ENCODE results near the gene SC5D.

DNA sequence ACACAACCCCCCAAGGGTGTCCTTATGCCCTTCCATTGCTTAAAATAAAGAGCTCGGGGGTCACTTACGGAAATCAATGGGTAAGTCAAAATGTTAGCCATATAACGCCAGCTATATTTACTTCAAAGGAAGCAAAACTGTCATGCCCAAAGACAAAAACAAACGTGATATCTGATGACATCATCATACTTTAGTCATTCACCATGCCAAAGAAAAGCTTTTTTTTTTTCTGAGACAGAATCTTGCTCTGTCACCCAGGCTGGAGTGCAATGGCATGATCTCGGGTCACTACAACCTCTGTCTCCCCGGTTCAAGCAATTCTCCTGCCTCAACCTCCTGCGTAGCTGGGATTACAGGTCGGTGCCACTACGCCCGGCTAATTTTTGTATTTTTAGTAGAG is 47.7 kb upstream of the SC5D start:
- TF ChIP-seq ZNF747 (tag by site-specific recombination; IDR thresholded peaks at IDR 0.05) (no peak), ZNF658 (tag by site-specific recombination; IDR thresholded peaks at IDR 0.05) (no peak), ZNF202 (tag by site-specific recombination; IDR thresholded peaks at IDR 0.05; ENCODE audit: borderline replicate concordance) (no peak), IKZF3 (tag by site-specific recombination; IDR thresholded peaks at IDR 0.05) (no peak), ZNF157 (tag by site-specific recombination; IDR thresholded peaks at IDR 0.05) (no peak), ZSCAN30 (tag by site-specific recombination; IDR thresholded peaks at IDR 0.05) (no peak), ZNF629 (tag by site-specific recombination; IDR thresholded peaks at IDR 0.05) (peak; percentile 68), BCL11A (tag by site-specific recombination; IDR thresholded peaks at IDR 0.05; ENCODE audit: low read depth) (no peak), ZBTB1 (tag by site-specific recombination; IDR thresholded peaks at IDR 0.05) (no peak), ZNF274 (IDR thresholded peaks at IDR 0.05; ENCODE audit: low read length) (no peak), ZNF274 (tag by site-specific recombination; IDR thresholded peaks at IDR 0.05; ENCODE audit: borderline replicate concordance) (no peak), ZNF311 (tag by site-specific recombination; IDR thresholded peaks at IDR 0.05; ENCODE audit: borderline replicate concordance) (no peak)
- TF ChIP-seq, protein P1, sequence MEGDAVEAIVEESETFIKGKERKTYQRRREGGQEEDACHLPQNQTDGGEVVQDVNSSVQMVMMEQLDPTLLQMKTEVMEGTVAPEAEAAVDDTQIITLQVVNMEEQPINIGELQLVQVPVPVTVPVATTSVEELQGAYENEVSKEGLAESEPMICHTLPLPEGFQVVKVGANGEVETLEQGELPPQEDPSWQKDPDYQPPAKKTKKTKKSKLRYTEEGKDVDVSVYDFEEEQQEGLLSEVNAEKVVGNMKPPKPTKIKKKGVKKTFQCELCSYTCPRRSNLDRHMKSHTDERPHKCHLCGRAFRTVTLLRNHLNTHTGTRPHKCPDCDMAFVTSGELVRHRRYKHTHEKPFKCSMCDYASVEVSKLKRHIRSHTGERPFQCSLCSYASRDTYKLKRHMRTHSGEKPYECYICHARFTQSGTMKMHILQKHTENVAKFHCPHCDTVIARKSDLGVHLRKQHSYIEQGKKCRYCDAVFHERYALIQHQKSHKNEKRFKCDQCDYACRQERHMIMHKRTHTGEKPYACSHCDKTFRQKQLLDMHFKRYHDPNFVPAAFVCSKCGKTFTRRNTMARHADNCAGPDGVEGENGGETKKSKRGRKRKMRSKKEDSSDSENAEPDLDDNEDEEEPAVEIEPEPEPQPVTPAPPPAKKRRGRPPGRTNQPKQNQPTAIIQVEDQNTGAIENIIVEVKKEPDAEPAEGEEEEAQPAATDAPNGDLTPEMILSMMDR (tag by site-specific recombination; IDR thresholded peaks at IDR 0.05) = no peak
- TF ChIP-seq, protein P2, sequence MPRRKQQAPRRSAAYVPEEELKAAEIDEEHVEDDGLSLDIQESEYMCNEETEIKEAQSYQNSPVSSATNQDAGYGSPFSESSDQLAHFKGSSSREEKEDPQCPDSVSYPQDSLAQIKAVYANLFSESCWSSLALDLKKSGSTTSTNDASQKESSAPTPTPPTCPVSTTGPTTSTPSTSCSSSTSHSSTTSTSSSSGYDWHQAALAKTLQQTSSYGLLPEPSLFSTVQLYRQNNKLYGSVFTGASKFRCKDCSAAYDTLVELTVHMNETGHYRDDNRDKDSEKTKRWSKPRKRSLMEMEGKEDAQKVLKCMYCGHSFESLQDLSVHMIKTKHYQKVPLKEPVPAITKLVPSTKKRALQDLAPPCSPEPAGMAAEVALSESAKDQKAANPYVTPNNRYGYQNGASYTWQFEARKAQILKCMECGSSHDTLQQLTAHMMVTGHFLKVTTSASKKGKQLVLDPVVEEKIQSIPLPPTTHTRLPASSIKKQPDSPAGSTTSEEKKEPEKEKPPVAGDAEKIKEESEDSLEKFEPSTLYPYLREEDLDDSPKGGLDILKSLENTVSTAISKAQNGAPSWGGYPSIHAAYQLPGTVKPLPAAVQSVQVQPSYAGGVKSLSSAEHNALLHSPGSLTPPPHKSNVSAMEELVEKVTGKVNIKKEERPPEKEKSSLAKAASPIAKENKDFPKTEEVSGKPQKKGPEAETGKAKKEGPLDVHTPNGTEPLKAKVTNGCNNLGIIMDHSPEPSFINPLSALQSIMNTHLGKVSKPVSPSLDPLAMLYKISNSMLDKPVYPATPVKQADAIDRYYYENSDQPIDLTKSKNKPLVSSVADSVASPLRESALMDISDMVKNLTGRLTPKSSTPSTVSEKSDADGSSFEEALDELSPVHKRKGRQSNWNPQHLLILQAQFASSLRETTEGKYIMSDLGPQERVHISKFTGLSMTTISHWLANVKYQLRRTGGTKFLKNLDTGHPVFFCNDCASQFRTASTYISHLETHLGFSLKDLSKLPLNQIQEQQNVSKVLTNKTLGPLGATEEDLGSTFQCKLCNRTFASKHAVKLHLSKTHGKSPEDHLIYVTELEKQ (tag by site-specific recombination; IDR thresholded peaks at IDR 0.05; ENCODE audit: borderline replicate concordance) = no peak
